Adrenal gland (tissue), 5 donors: ENCODE results near the gene ZNF225.

Experiments
- CTCF ChIP-seq, 6 experiments: fragments of 450-650 bp in 4 of 6; fragments of 200-600 bp in 2 of 6; sonication (generic) in 1 of 6; IDR thresholded peaks; 1 replicate in 5 of 6; 2 replicates in 1 of 6; pipeline versions ENCODE4 v1.5.1 to v1.8.0; 2016 to 2021; ENCODE audit warnings: antibody characterized with exemption in 6 of 6, mild to moderate bottlenecking in 2 of 6, moderate library complexity in 1 of 6
- POLR2A ChIP-seq, 2 donors: fragments of 450-650 bp; IDR thresholded peaks; one replicate each; pipeline ENCODE4 v1.6.1; 2017; ENCODE audit warnings: antibody characterized with exemption in 2 of 2, mild to moderate bottlenecking in 2 of 2, moderate library complexity in 1 of 2
- donor health status: DM: no; HTN: no; CAD: no.

DNA sequence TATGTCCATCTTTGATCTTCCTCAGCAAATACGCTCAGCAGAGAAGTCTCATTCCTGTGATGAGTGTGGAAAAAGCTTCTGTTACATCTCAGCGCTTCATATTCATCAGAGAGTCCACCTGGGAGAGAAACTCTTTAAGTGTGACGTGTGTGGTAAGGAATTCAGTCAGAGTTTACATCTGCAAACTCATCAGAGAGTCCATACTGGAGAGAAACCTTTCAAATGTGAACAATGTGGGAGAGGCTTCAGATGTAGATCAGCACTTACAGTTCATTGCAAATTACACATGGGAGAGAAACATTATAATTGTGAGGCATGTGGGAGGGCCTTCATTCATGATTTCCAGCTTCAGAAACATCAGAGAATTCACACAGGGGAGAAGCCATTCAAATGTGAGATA lies 46.9 kb upstream of the ZNF225 start:
- TF ChIP-seq CTCF (IDR thresholded peaks at IDR 0.05) (no peak), POLR2A (IDR thresholded peaks at IDR 0.05) (no peak)
